GM18517 (cell line): ENCODE measurements around the gene PLIN1.

ENCODE experiments used
- ATAC-seq: cut with Tn5 transposase; IDR thresholded peaks from one replicate; pipeline ENCODE4 v1.9.1; 2021; ENCODE audit warnings: mild to moderate bottlenecking, moderate library complexity; ENCODE audit not compliant: unreplicated experiment

Gene PLIN1

DNA sequence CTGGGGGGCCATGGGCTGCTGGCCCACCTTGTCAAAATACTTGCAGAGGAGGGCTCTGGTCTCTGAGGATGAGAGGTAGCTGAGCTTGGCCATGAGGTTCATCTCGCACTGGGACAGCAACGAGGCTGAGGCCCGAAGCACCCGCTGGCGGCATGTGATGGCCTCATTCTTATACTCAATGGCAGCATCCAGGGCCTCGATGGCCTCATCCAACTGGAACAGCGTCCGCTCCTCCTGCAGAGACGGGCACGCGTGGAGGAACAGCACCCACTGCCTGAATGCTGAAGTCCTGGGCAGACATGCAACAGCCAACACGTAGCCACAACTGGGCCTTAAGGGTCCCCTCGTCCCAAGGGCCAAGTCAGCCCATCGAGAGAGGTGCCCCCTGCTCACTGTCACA lies 48.9 kb downstream of the PLIN1 start:
- ATAC-seq = no peak

DNA sequence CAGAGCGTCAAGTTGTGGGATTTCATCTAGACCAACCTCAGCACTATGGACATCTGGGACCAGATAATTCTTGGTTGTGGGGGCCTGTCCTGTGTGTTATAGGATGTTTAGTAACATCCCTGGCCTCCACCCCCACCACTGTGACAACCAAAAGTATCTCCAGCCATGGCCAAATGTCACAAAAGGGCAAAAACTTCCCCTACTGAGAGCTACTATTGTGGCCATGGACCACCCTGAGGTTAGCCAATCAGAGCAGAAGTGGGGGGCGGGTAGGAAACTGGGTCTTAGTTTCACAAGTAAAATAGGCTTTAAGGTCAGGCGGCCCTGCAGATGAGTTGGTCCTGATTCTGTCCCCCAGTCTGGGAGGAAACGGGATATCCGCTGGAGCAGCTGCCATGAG lies 49.3 kb downstream of the PLIN1 start:
- ATAC-seq = no peak

- ATAC-seq = no peak
These were observed 50.1 kb downstream of the PLIN1 start for GRCh38 chr15:89628806-89629715.

GRCh38 chr15:89628301-89628700 lies 50.9 kb downstream of the PLIN1 start:
- ATAC-seq = no peak

- ATAC-seq = no peak
These were observed 51.8 kb downstream of the PLIN1 start for GRCh38 chr15:89627256-89627970.

GRCh38 chr15:89625716-89626115 lies 53.5 kb downstream of the PLIN1 start:
- no peak for ATAC-seq

DNA sequence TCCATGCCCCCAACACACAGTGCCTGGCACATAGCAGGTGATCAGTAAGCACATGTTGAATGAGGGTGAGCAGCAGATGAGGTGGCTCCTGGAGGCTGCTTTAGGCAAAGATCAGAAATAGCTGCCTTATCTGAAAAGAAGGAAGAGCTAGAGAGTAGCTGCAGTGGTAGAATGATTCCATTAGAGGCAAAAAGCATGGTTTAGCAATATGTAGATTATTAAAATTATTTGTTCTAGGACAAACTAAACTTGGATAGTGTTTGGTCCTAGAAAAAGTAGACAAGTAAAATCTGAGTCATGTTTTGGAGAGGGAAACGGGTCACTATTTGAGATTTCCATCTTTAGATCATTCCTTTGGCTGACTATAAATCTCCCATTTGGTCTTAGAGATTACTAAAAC lies 56.0 kb downstream of the PLIN1 start:
- no peak for ATAC-seq

DNA sequence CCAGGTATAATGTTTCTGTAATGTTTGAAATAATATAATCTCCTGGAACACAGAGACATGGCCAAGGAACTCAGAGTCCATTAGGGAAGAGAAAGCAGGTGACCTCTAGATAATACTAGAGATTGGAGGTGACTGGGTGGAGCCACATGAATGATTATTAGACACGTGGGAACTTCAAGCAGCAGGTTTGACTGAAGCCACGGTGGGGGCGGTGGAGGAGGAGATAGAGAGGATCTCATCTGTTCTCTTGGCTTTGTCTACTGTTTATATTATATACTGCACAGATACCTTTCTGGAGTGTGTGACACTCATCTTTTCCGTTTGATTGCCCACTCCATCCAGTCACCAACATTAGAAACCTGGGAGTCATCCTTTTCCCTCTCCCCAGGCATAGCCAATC lies 57.6 kb downstream of the PLIN1 start:
- no peak for ATAC-seq

DNA sequence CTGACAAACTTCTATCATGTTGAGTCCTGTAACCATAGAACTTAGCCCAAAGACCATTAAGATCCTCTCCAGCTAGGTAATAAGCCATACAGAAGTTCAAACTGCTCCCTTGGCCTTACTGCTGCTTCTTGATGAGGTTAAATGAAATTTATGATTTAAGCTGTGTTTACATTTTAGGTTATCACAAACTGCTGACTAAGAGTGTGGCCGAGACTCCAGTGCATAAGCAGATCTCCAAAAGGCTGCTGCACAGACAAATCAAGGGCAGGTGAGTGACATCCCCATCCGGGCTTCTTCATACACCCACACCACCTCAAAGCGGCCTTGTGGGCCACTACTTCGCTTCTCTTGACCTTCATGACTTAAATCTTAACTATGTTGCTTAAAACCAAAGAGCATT lies 62.9 kb downstream of the PLIN1 start:
- ATAC-seq = no peak

DNA sequence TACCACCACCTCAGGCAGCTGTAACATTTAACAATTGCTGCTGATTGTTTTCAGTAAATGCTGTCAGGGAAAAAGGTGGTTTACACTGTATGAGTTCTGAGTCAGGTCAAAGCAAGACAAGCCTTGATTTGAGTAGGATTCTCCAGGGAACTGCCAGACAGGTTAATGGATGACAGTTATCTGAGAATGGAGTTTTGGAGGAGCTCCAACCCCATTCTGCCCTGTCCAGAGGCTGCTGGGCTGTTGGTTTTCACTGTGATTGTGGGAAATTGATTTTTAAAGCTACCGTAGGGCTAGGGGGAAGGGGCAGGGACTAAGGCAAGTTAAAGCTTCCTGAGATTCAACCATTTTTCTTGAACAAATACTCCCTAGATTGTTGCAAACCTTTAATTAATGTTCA lies 64.0 kb downstream of the PLIN1 start:
- ATAC-seq = no peak
